Heart left ventricle (tissue), 16 donors: ENCODE results near the gene PGS1. TPM values are rescaled to one million over a fixed set of nuclear protein-coding genes. Genes with fewer than 3 reads are reported as not detected.
A peak's percentile ranks its signal among the peaks of the same experiment; 100 is the strongest.

Experiments
- ATAC-seq, 4 donors: fragments of 200-7000 bp; cut with Tn5 transposase; one replicate each; pipeline ENCODE4 v1.9.1; 2020 to 2022; ENCODE audit warnings: moderate library complexity in 4 of 4, mild to moderate bottlenecking in 3 of 4, moderate number of reproducible peaks in 1 of 4
- DNase-seq, 5 donors: peaks; one replicate each; pipeline ENCODE4 v3.0.0-alpha.2; 2020
- H3K27ac ChIP-seq, 12 donors: fragments of 200-600 bp; sonication (generic) in 4 of 12; one replicate each; pipeline versions ENCODE4 v1.5.0 to v1.8.0; 2016 to 2022; ENCODE audit warnings: mild to moderate bottlenecking in 2 of 12
- H3K27me3 ChIP-seq, 9 donors: fragments of 200-600 bp; sonication (generic) in 2 of 9; one replicate each; pipeline versions ENCODE4 v1.5.1 to v1.8.0; 2016 to 2022; ENCODE audit warnings: mild to moderate bottlenecking in 3 of 9
- H3K36me3 ChIP-seq, 9 donors: fragments of 200-600 bp; sonication (generic) in 2 of 9; one replicate each; pipeline versions ENCODE4 v1.5.0 to v1.8.0; 2018 to 2022; ENCODE audit warnings: mild to moderate bottlenecking in 2 of 9
- H3K4me1 ChIP-seq, 12 donors: fragments of 200-600 bp; sonication (generic) in 4 of 12; one replicate each; pipeline versions ENCODE4 v1.5.0 to v1.8.0; 2016 to 2022; ENCODE audit warnings: mild to moderate bottlenecking in 3 of 12
- H3K4me3 ChIP-seq, 12 donors: fragments of 200-600 bp; sonication (generic) in 4 of 12; one replicate each; pipeline versions ENCODE4 v1.5.0 to v1.8.0; 2017 to 2022; ENCODE audit warnings: mild to moderate bottlenecking in 9 of 12, moderate library complexity in 4 of 12
- H3K9me3 ChIP-seq, 12 donors: fragments of 200-600 bp; sonication (generic) in 4 of 12; one replicate each; pipeline versions ENCODE4 v1.5.0 to v1.8.0; 2016 to 2022; ENCODE audit warnings: mild to moderate bottlenecking in 1 of 12
- POLR2A ChIP-seq, 2 donors: fragments of 450-650 bp; IDR thresholded peaks; one replicate each; pipeline ENCODE4 v1.6.1; 2017; ENCODE audit warnings: antibody characterized with exemption in 2 of 2, mild to moderate bottlenecking in 2 of 2, moderate library complexity in 2 of 2
- WGBS, 4 donors: extraction: QIAGEN DNeasy Blood & Tissue Kit in 2 of 4; methylation state at CpG; one replicate each; pipeline versions ENCODE4 v1.1.5 to v1.1.7; 2013 to 2018; 5-methylcytosine and 5-hydroxymethylcytosine counted together
- intact Hi-C, 10 donors: fragments of 100-400 bp; cut with DNase I; formaldehyde crosslinking; loops; one replicate each; pipeline versions ENCODE4 v1.11.1 to v1.14.2; 2022
- polyA plus RNA-seq, 2 donors: library from polyadenylated mRNA; stranded (reverse); fragments of 200-250 nt; gene quantifications; one replicate each; pipeline ENCODE4 v1.2.3, GENCODE V29; 2013
- total RNA-seq, 9 donors: library from RNA; depleted of rRNA in 2 of 9; stranded (reverse); fragments of >200 nt in 2 of 9; fragmentation: NEBNext Ultra II Directional in 3 of 9; extraction: Animal tissue kit (Norgen Biotek cat#: 25700) in 3 of 9; gene quantifications; one replicate each; pipeline versions ENCODE4 v1.1.0 to v1.2.4, GENCODE V29; 2016 to 2023
- TF ChIP-seq, protein P1 (sequence below), 12 donors: fragments of 200-600 bp; sonication (generic) in 4 of 12; IDR thresholded peaks; one replicate each; pipeline versions ENCODE4 v1.5.0 to v1.8.0; 2018 to 2022; ENCODE audit warnings: antibody characterized with exemption in 12 of 12, mild to moderate bottlenecking in 5 of 12
- donor health status: ischemic (EF 13 %, LVEDD 7.1; RV severe dilation, severe dysfunction).
- donor health status: healthy with polysubstance abuse.
- donor health status: DM: no; HTN: yes; CAD: no.
- donor health status: DM: no; HTN: no; CAD: no.
- donor health status: ischemic (EF 25% LVEDD 6.9; RV normal size, moderate dysfunction).
- donor health status: ischemic (EF 25% LVEDD 5.7; RV mildly dilated, moderate dysfunction).
- donor health status: healthy.
- donor health status: DM: yes; HTN: yes; CAD: no.
- donor health status: ischemic (EF 35%, LVEDD 5.7; RV mildly dilated, moderate dysfunction).
- donor health status: nonischemic (EF 11% LVEDD 7.7; RV severe dilation, severe dysfunction).
- donor health status: DM: yes; HTN: yes; CAD: no.
- donor health status: PGD.
- donor health status: ischemic (EF 29% LVEDD 5.4; RV normal size, mild dysfunction).
- donor health status: nonischemic (EF 23%, LVEDD 6.1; RV moderate dilation, normal function).

The PGS1 gene
- total and polyA plus RNA-seq, 11 donors, result 11.9 to 32.8 (median 17.3) TPM

DNA sequence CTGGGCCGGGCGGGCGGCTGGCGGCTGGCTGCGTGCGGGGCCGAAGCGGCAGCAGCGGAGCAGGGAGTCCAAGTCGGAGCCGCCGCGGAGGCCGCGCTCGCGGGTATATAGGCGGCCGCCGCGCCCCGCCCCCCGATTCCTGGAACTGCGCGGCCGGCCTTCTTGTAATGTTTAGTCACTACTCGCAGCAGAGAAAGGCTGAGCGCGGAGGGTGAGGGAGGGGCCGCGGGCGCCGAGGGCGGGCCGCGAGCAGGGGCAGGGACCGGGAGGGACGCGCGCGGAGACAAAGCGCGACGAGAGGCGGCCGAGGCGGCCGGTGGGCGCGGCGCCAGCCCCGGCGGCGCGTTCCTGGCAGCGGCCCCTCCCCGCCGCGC is 18.5 kb upstream of the PGS1 start, which contains the start of gene SOCS3:
TSS of gene SOCS3 (minus strand) at position 81 of the 374 bp plus-strand sequence. CDS start 982 bp downstream, outside the sequence.
- 0 to 1% (median 0%) methylated on average over 22 to 59 of the region's 59 CpGs for WGBS, 4 donors
- Histone ChIP-seq H3K27ac (peak within 1 kb of the TSS; percentile 91 to 100 (median 97)), H3K9me3 (no peaks in the 10 kb centered on the region), H3K4me3 (peak within 1 kb of the TSS; percentile 56 to 97 (median 82)), H3K27me3 (no peaks in the 10 kb centered on the region), H3K36me3 (peaks cover 0 to 40% (median 16%) of the 10 kb centered on the region in 9 donors), H3K4me1 (peaks cover 0 to 55% (median 38%) of the 10 kb centered on the region in 12 donors)
- DNase-seq (peak; percentile 95 to 98 (median 96)), ATAC-seq (peak; percentile 76 to 88 (median 86))
- intact Hi-C loops, result loop anchor here in 9 of 10 donors (1.0 to 5.0 kb wide), 11 partner anchors 35 to 73 kb away; no protein-coding TSS in a partner anchor
- TF ChIP-seq, protein P1, sequence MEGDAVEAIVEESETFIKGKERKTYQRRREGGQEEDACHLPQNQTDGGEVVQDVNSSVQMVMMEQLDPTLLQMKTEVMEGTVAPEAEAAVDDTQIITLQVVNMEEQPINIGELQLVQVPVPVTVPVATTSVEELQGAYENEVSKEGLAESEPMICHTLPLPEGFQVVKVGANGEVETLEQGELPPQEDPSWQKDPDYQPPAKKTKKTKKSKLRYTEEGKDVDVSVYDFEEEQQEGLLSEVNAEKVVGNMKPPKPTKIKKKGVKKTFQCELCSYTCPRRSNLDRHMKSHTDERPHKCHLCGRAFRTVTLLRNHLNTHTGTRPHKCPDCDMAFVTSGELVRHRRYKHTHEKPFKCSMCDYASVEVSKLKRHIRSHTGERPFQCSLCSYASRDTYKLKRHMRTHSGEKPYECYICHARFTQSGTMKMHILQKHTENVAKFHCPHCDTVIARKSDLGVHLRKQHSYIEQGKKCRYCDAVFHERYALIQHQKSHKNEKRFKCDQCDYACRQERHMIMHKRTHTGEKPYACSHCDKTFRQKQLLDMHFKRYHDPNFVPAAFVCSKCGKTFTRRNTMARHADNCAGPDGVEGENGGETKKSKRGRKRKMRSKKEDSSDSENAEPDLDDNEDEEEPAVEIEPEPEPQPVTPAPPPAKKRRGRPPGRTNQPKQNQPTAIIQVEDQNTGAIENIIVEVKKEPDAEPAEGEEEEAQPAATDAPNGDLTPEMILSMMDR (IDR thresholded peaks at IDR 0.05), result no peak
- TF ChIP-seq POLR2A (IDR thresholded peaks at IDR 0.05), result peak in 1 of 2 donors; percentile 98

DNA sequence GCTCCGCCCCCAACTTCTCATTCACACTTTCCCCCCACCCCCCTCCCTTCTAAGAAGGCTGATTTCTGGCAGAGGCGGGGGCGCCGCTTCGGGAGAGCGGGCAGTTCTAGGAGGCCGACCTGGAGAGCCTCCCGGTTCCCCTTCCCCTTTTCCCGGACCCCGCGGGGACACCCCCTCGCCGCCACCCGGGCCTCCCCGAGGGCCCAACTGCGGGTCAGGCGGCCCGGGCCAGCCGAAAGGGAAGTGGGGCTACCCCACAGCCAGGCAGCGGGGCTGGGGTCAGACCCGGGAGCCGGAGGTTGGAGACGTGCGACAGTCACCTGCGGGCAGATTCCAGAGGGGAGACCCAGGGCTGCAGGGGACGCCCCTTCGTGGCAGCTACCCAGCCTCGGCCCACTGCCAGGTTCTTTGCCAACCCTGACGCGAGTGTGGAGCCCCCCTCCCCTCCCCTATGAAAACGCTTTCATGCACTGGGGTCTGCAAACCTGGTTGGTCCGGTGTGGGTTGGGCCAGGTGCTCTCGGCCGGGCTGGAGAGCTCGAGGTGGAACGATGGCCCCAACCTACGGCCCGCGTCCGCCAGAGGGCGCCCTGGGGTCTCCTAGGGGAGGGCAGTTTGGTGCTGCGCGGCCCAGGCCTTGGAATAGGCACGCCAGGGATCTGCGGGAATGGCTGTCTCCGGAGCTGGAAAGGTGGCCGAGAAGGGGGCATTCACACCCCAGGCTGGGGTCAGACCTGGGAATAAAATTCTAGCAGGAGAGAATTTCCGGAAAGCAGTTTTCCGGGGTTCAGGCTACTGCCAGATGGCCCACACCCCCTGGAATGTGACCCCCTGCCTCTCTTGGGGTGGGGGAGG is 17.9 kb upstream of the PGS1 start:
- no peaks in the 10 kb centered on the region for H3K27me3 ChIP-seq
- intact Hi-C loops, result loop anchor here (1.0 to 5.0 kb wide), 10 partner anchors 36 to 73 kb away; no protein-coding TSS in a partner anchor
- TF ChIP-seq POLR2A (IDR thresholded peaks at IDR 0.05), result no peak
- TF ChIP-seq, protein P1 (IDR thresholded peaks at IDR 0.05), result peak; percentile 82 to 96 (median 93)
- peak overlapping the region; percentile 85 to 100 (median 96) for H3K27ac ChIP-seq
- peak overlapping the region in 11 of 12 donors; percentile 37 to 97 (median 80) for H3K4me3 ChIP-seq
- whole genome bisulfite sequencing, 4 donors, result 2 to 5% (median 3%) methylated on average over 26 to 49 of the region's 49 CpGs
- H3K9me3 ChIP-seq, result no peaks in the 10 kb centered on the region
- peaks cover 0 to 38% (median 16%) of the 10 kb centered on the region in 9 donors for H3K36me3 ChIP-seq
- H3K4me1 ChIP-seq, result peaks cover 0 to 57% (median 41%) of the 10 kb centered on the region in 12 donors
- DNase-seq (peak; percentile 92 to 97 (median 94)), ATAC-seq (peak; percentile 70 to 77 (median 72))

DNA sequence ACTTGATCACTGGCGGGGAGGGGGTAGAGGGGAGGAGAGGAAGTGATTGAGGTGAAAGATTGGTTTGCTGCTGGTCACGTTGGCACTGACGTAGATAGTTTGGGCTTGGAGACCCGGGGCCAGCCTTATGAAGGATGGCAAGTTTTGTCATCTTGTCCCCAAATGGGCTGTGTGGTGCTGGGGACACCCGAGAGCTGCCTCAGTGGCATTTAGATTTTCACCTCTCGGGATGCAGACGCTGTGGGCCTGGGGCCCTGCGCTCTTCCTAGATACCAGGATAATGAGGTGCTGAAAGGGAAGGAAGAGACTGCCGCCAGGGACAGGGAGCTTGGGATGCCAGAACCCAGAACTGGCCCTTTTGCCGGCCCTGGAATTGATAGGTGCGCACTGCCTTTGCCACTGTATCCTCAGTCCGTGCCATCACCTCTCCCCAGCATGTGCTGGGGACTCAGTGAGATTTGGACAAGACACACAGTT is 17.2 kb upstream of the PGS1 start:
- H3K27ac ChIP-seq, result peak overlapping the region in 4 of 12 donors; percentile 95 to 100 (median 96)
- H3K4me3 ChIP-seq, result peak overlapping the region in 1 of 12 donors; percentile 90
- H3K4me1 ChIP-seq, result peaks cover 0 to 56% (median 40%) of the 10 kb centered on the region in 12 donors
- H3K36me3 ChIP-seq, result peaks cover 0 to 31% (median 16%) of the 10 kb centered on the region in 9 donors
- no peak for TF ChIP-seq POLR2A (IDR thresholded peaks at IDR 0.05)
- TF ChIP-seq, protein P1 (IDR thresholded peaks at IDR 0.05), result no peak
- DNase-seq (no peak), ATAC-seq (no peak)
- 62 to 69% (median 64%) methylated on average over 10 to 12 of the region's 12 CpGs for WGBS, 4 donors
- no peaks in the 10 kb centered on the region for H3K27me3 ChIP-seq
- intact Hi-C loops, result loop anchor here in 9 of 10 donors (1.0 to 5.0 kb wide), 7 partner anchors 36 to 74 kb away; no protein-coding TSS in a partner anchor
- H3K9me3 ChIP-seq, result no peaks in the 10 kb centered on the region

DNA sequence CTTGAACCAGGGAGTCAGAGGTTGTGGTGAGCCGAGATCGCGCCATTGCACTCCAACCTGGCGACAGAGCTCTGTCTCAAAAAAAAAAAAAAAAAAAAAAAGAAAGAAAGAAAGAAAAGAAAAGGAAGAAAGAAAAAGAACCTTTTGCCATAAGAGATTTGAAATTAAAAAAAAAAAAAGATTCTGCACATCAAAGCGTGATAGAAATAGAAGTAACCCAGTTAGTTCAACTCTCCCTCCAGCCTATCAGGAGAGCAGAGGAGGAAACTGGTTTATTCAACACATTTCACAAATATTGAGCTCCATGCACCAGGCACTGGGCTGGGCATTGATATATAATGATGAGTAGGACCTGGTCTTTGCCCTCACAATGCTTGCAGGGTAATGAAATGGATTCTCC is 16.2 kb upstream of the PGS1 start:
- intact Hi-C loops, result loop anchor here in 4 of 10 donors (5.0 kb wide), 3 partner anchors 60 to 75 kb away; no protein-coding TSS in a partner anchor
- H3K4me3 ChIP-seq, result no peak overlapping the region
- no peaks in the 10 kb centered on the region for H3K9me3 ChIP-seq
- no peak overlapping the region for H3K27ac ChIP-seq
- DNase-seq, result no peak
- H3K4me1 ChIP-seq, result peaks cover 0 to 50% (median 32%) of the 10 kb centered on the region in 12 donors
- 96 to 98% (median 97%) methylated on average over 5 of the region's 5 CpGs for WGBS, 4 donors
- H3K36me3 ChIP-seq, result peaks cover 0 to 21% (median 13%) of the 10 kb centered on the region in 9 donors
- H3K27me3 ChIP-seq, result no peaks in the 10 kb centered on the region
- no peak for TF ChIP-seq POLR2A (IDR thresholded peaks at IDR 0.05)
- TF ChIP-seq, protein P1 (IDR thresholded peaks at IDR 0.05), result no peak
- no peak for ATAC-seq
